Measurements from ENCODE around the gene KCNJ10.

DNA sequence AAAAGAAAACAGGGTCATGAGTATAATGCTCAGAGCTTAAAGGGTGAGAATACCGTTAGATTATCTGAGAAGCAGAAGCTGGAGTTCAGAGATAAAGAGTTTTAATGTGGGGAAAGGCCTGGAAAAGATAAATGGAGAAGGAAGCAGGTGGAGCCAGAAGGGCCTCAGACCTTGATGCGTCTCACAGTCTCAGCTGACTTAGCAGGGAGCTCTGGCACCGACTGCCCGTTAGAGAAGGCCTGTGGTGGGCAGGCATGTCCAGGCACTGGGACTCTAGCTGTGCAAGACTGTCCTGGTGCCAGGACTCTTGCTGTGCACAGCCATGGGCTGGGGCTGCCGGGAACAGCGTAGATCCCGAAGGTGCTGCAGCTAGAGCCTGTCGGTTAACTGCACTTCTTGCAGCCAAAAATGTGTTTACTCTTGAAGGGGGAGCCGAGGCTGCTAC lies 112.1 kb downstream of the KCNJ10 start:
- TF ChIP-seq POLR2A (IDR thresholded peaks at IDR 0.05; ENCODE audit: low read depth, low read length) (no peak), EZH2 (IDR thresholded peaks at IDR 0.05; ENCODE audit: borderline replicate concordance, low read depth, low read length, severe bottlenecking) (no peak), POLR2AphosphoS5 (IDR thresholded peaks at IDR 0.05; ENCODE audit: insufficient read depth, low read depth, low read length) (no peak), GATA2 (IDR thresholded peaks at IDR 0.05; ENCODE audit: insufficient read depth, insufficient read length, low read depth, low read length) (no peak)
- TF ChIP-seq, protein P1, sequence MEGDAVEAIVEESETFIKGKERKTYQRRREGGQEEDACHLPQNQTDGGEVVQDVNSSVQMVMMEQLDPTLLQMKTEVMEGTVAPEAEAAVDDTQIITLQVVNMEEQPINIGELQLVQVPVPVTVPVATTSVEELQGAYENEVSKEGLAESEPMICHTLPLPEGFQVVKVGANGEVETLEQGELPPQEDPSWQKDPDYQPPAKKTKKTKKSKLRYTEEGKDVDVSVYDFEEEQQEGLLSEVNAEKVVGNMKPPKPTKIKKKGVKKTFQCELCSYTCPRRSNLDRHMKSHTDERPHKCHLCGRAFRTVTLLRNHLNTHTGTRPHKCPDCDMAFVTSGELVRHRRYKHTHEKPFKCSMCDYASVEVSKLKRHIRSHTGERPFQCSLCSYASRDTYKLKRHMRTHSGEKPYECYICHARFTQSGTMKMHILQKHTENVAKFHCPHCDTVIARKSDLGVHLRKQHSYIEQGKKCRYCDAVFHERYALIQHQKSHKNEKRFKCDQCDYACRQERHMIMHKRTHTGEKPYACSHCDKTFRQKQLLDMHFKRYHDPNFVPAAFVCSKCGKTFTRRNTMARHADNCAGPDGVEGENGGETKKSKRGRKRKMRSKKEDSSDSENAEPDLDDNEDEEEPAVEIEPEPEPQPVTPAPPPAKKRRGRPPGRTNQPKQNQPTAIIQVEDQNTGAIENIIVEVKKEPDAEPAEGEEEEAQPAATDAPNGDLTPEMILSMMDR (IDR thresholded peaks at IDR 0.05; ENCODE audit: extremely low read depth in 1 of 2, insufficient read depth in 1 of 2, low read depth in 1 of 2, low read length in 2 of 2) = no peak

Measured in endothelial cell of umbilical vein (primary cell).